CD4-positive, alpha-beta T cell (primary cell): Measurements from ENCODE around the gene CDC14B. TPM values are rescaled to one million over a fixed set of nuclear protein-coding genes. Genes with fewer than 3 reads are reported as not detected.

Experiments used
- ATAC-seq: fragments of 200-7000 bp; cut with Tn5 transposase; one replicate; pipeline ENCODE4 v1.10.0; 2022; ENCODE audit warnings: mild to moderate bottlenecking; ENCODE audit not compliant: poor library complexity
- CTCF ChIA-PET: fragments of 350-600 bp; sonication (Branson Sonifier 250); formaldehyde crosslinking; loops from one replicate; lab custom pipeline; 2021; ENCODE audit warnings: antibody characterized with exemption, inconsistent platforms; lab: Charles Lee
- POLR2A ChIA-PET: fragments of 350-600 bp; sonication (Branson Sonifier 250); formaldehyde crosslinking; loops from one replicate; lab custom pipeline; 2021; ENCODE audit warnings: antibody characterized with exemption, inconsistent platforms; lab: Charles Lee
- DNase-seq, 14 experiments: peaks; one replicate each; pipeline ENCODE4 v3.0.0-alpha.2; 2013 to 2020; ENCODE audit warnings: mixed read lengths in 2 of 14
- H3K27ac ChIP-seq, 2 donors: one replicate each; pipeline versions ENCODE4 v1.5.1 to v1.7.0; 2013; ENCODE audit warnings: low read length in 2 of 2, low read depth in 1 of 2, mild to moderate bottlenecking in 1 of 2
- H3K27me3 ChIP-seq, 2 experiments: 1 replicate in 1 of 2; 2 replicates in 1 of 2; pipeline versions ENCODE4 v1.6.1 to v1.7.0; 2013; ENCODE audit warnings: low read length in 2 of 2, control low read depth in 1 of 2, mild to moderate bottlenecking in 1 of 2, moderate library complexity in 1 of 2; ENCODE audit not compliant: insufficient read depth in 2 of 2, control insufficient read depth in 1 of 2
- H3K36me3 ChIP-seq: one replicate; pipeline ENCODE4 v1.6.1; 2013; ENCODE audit warnings: low read length, control low read depth; ENCODE audit not compliant: insufficient read depth
- H3K4me1 ChIP-seq: one replicate; pipeline ENCODE4 v1.6.1; 2013; ENCODE audit warnings: low read length, control low read depth; ENCODE audit not compliant: insufficient read depth
- H3K4me3 ChIP-seq: one replicate; pipeline ENCODE4 v1.5.1; 2013; ENCODE audit warnings: mild to moderate bottlenecking, low read length, moderate library complexity
- H3K9me3 ChIP-seq, 2 experiments: 1 replicate in 1 of 2; 2 replicates in 1 of 2; pipeline versions ENCODE4 v1.6.1 to v1.7.0; 2013; ENCODE audit warnings: low read length in 2 of 2, mild to moderate bottlenecking in 2 of 2, control low read depth in 1 of 2, moderate library complexity in 1 of 2; ENCODE audit not compliant: control insufficient read depth in 1 of 2, insufficient read depth in 1 of 2
- H3K27ac Mint-ChIP-seq: one replicate; pipeline ENCODE4 v1.8.0; 2020; ENCODE audit warnings: mixed read lengths
- H3K27me3 Mint-ChIP-seq: one replicate; pipeline ENCODE4 v1.8.0; 2021; ENCODE audit warnings: mixed read lengths
- H3K36me3 Mint-ChIP-seq: one replicate; pipeline ENCODE4 v1.8.0; 2021; ENCODE audit warnings: low read depth, mixed read lengths
- H3K4me1 Mint-ChIP-seq: one replicate; pipeline ENCODE4 v1.8.0; 2021; ENCODE audit warnings: low read depth, mixed read lengths
- H3K4me3 Mint-ChIP-seq: one replicate; pipeline ENCODE4 v1.8.0; 2020; ENCODE audit warnings: mild to moderate bottlenecking, mixed read lengths
- H3K9me3 Mint-ChIP-seq: one replicate; pipeline ENCODE4 v1.8.0; 2020; ENCODE audit warnings: mixed read lengths
- intact Hi-C, 2 experiments: fragments of 100-400 bp; cut with DNase I in 1 of 2; cut with micrococcal nuclease in 1 of 2; formaldehyde crosslinking; loops; one replicate each; pipeline versions ENCODE4 v1.15.1 to v1.9.0; 2023 to 2025; cut with DNase I, micrococcal nuclease
- total RNA-seq, 174 experiments: library from RNA in 2 of 174; stranded (reverse) in 2 of 174; gene quantifications; one replicate each; pipeline ENCODE4 v1.2.3 and lab custom pipeline; 2021 to 2026
- TF ChIP-seq, protein P1 (sequence below): fragments of 200-600 bp; IDR thresholded peaks from one replicate; pipeline ENCODE4 v1.8.0; 2022; ENCODE audit warnings: antibody characterized with exemption, mild to moderate bottlenecking

The CDC14B gene
- total RNA-seq, 2 experiments from 2014 or later: 3.5 TPM

DNA sequence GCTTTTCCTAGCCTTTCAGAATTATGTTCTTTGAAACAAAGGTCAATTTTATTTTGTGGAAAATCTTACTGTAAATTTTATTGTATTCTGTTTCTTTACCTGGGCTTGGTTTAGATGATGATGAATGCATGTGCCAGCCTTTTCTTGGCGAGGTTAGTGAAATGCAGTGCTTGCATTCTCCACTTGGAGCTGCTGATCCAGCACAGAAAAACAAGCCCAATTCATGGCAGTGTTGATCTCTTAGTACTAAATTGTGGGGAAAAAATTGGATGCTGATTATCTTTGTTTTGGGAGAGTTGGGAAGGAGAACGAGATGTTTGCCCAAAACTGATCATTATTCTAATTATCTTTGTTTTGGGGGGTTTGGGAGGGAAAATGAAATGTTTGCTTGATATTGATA, 166.0 kb downstream of the CDC14B start:
- H3K4me1 ChIP-seq: peaks cover 27% of the 10 kb centered on the region
- intact Hi-C loops: loop anchor here (5.0 to 10.0 kb wide), 4 partner anchors 71 to 129 kb away; partner anchors contain the start of gene SLC35D2 (in 1 of the 2)
- DNase-seq (peak in 3 of 14 experiments; percentile 15 to 28 (median 26)), ATAC-seq (no peak)
- Mint-ChIP-seq H3K4me3 (peak overlapping the region; percentile 0), H3K27me3 (peaks cover 7% of the 10 kb centered on the region), H3K4me1 (peaks cover 27% of the 10 kb centered on the region), H3K36me3 (peaks cover 25% of the 10 kb centered on the region), H3K9me3 (no peaks in the 10 kb centered on the region), H3K27ac (no peak overlapping the region)
- H3K9me3 ChIP-seq: no peaks in the 10 kb centered on the region
- no peaks in the 10 kb centered on the region for H3K36me3 ChIP-seq
- TF ChIP-seq, protein P1, sequence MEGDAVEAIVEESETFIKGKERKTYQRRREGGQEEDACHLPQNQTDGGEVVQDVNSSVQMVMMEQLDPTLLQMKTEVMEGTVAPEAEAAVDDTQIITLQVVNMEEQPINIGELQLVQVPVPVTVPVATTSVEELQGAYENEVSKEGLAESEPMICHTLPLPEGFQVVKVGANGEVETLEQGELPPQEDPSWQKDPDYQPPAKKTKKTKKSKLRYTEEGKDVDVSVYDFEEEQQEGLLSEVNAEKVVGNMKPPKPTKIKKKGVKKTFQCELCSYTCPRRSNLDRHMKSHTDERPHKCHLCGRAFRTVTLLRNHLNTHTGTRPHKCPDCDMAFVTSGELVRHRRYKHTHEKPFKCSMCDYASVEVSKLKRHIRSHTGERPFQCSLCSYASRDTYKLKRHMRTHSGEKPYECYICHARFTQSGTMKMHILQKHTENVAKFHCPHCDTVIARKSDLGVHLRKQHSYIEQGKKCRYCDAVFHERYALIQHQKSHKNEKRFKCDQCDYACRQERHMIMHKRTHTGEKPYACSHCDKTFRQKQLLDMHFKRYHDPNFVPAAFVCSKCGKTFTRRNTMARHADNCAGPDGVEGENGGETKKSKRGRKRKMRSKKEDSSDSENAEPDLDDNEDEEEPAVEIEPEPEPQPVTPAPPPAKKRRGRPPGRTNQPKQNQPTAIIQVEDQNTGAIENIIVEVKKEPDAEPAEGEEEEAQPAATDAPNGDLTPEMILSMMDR: no peak
- ChIA-PET POLR2A (no interaction called here), CTCF (no interaction called here)
- no peak overlapping the region for H3K27ac ChIP-seq
- no peak overlapping the region for H3K4me3 ChIP-seq
- no peaks in the 10 kb centered on the region for H3K27me3 ChIP-seq

DNA sequence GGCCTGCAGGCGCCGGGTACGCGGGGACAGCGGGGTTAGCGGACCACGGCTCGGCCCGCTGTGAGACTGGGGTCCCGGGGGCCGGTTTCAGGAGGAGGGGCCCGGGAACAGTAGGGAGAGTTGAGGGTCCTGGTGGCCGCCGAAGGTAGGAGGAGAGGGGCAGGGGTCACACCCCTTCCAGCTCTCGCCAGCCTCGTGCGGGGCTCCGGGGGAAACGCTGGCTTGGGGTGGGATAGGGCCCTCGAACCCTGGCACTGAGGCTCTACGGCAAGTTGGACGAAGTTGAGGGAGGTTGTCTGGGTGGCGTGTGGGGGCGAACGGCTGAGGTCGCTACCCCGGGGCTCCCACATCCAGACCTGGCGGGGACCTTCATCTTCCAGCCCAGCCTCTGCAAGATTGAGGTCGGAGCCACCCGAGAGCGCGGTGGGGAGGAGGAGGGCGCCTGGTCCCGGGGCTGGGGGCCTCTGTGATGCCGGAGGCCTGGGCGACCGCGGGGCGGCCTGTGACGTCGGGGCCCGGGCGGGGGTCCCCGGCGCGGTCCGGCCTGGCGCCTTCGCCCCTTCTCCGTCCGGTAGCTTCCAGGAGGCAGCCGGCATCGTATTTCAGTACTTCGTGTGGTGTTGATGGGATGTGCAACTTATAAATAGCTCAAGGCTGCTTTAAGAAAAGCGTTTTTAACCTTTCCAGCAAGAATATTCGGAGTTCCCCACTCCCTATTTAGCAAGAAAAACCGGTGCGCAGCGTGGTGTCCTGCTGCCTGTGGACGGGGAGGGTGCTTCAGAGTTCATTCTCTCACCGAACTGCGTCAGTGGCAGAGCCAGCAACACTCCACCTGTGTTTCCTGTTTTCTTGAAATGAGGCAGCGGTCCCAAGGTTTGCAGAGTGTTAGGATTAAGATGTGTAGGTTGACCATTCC, 168.8 kb downstream of the CDC14B start:
- peak overlapping the region; percentile 89 for H3K4me3 ChIP-seq
- H3K36me3 ChIP-seq: no peaks in the 10 kb centered on the region
- TF ChIP-seq, protein P1: no peak
- Mint-ChIP-seq H3K9me3 (no peaks in the 10 kb centered on the region), H3K27ac (peak overlapping the region; percentile 86), H3K4me1 (peaks cover 27% of the 10 kb centered on the region), H3K27me3 (peaks cover 7% of the 10 kb centered on the region), H3K4me3 (peak overlapping the region; percentile 95), H3K36me3 (peaks cover 17% of the 10 kb centered on the region)
- DNase-seq: peak; percentile 28 to 80 (median 52)
- peak; percentile 48 for ATAC-seq
- H3K9me3 ChIP-seq: no peaks in the 10 kb centered on the region
- POLR2A ChIA-PET: interaction anchor here (0.6 to 5.4 kb wide), 16 partner anchors 9 to 1471 kb away, joined by 3 to 66 read pairs (median 4); partner anchors contain the start of genes NCBP1, SLC35D2, TRMO and TSTD2
- H3K4me1 ChIP-seq: peaks cover 27% of the 10 kb centered on the region
- no peaks in the 10 kb centered on the region for H3K27me3 ChIP-seq
- intact Hi-C loops: loop anchor here (1.0 to 10.0 kb wide), 8 partner anchors 32 to 204 kb away; partner anchors contain the start of genes PRXL2C (in 1 of the 2), SLC35D2 (in 1 of the 2) and ZNF367 (in 1 of the 2)
- CTCF ChIA-PET: interaction anchor here (0.6 to 2.5 kb wide), 4 partner anchors 32 to 122 kb away, joined by 3 to 8 read pairs (median 4); no protein-coding TSS in a partner anchor
- peak overlapping the region in 1 of 2 donors; percentile 17 for H3K27ac ChIP-seq

Other genes starting within 250 kb of the CDC14B start
- gene SLC35D2, start 236.1 kb downstream of the CDC14B start, total RNA-seq: 10 to 100 TPM; 13.2 to 14.7 TPM
- gene ZNF367, start 201.5 kb downstream of the CDC14B start, total RNA-seq: 1 to 10 TPM; 6.5 to 6.7 TPM
- 10 to 100 TPM; 29.7 to 31.7 TPM for gene HABP4, start 169.7 kb downstream of the CDC14B start, total RNA-seq
- gene PRXL2C, start 35.5 kb upstream of the CDC14B start, total RNA-seq: 10 to 100 TPM; 25.0 to 25.4 TPM
- gene ZNF510, start 158.2 kb upstream of the CDC14B start, total RNA-seq: 10 to 100 TPM in 1 of 2 experiments, 1 to 10 TPM in 1; 9.5 to 11.6 TPM
- 1 to 10 TPM; 4.3 to 4.9 TPM for gene ZNF782, start 234.7 kb upstream of the CDC14B start, total RNA-seq